ENCODE measurements around the gene FOXD3.
A peak's percentile ranks its signal among the peaks of the same experiment; 100 is the strongest.

FOXD3 gene

GRCh38 chr1:63327417-63328054, 5.2 kb downstream of the FOXD3 start:
- no peak overlapping the region for H3K4me3 ChIP-seq (ENCODE audit: severe bottlenecking)
- H3K4me1 ChIP-seq (ENCODE audit: insufficient read depth, poor library complexity, severe bottlenecking), result no peaks in the 10 kb centered on the region
- H3K27ac ChIP-seq (ENCODE audit: poor library complexity, severe bottlenecking), result no peak overlapping the region
- no peaks in the 10 kb centered on the region for H3K36me3 ChIP-seq (ENCODE audit: low read depth)
- H3K27me3 ChIP-seq (ENCODE audit: insufficient read depth, poor library complexity, severe bottlenecking), result peaks cover 99% of the 10 kb centered on the region
- no peaks in the 10 kb centered on the region for H3K9me3 ChIP-seq (ENCODE audit: severe bottlenecking)
- no peak for DNase-seq (ENCODE audit: low spot score)
- TF ChIP-seq, protein P1, sequence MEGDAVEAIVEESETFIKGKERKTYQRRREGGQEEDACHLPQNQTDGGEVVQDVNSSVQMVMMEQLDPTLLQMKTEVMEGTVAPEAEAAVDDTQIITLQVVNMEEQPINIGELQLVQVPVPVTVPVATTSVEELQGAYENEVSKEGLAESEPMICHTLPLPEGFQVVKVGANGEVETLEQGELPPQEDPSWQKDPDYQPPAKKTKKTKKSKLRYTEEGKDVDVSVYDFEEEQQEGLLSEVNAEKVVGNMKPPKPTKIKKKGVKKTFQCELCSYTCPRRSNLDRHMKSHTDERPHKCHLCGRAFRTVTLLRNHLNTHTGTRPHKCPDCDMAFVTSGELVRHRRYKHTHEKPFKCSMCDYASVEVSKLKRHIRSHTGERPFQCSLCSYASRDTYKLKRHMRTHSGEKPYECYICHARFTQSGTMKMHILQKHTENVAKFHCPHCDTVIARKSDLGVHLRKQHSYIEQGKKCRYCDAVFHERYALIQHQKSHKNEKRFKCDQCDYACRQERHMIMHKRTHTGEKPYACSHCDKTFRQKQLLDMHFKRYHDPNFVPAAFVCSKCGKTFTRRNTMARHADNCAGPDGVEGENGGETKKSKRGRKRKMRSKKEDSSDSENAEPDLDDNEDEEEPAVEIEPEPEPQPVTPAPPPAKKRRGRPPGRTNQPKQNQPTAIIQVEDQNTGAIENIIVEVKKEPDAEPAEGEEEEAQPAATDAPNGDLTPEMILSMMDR (IDR thresholded peaks at IDR 0.05; ENCODE audit: poor library complexity, severe bottlenecking), result peak; percentile 73
- ATAC-seq (ENCODE audit: low read depth), result peak; percentile 39; the same call in 2 of the 3 replicates

- H3K27ac ChIP-seq (ENCODE audit: poor library complexity, severe bottlenecking), result no peak overlapping the region
- DNase-seq (ENCODE audit: low spot score) (no peak), ATAC-seq (ENCODE audit: low read depth) (no peak)
- H3K36me3 ChIP-seq (ENCODE audit: low read depth), result no peaks in the 10 kb centered on the region
- TF ChIP-seq, protein P1 (IDR thresholded peaks at IDR 0.05; ENCODE audit: poor library complexity, severe bottlenecking), result no peak
- H3K4me1 ChIP-seq (ENCODE audit: insufficient read depth, poor library complexity, severe bottlenecking), result no peaks in the 10 kb centered on the region
- no peaks in the 10 kb centered on the region for H3K9me3 ChIP-seq (ENCODE audit: severe bottlenecking)
- H3K27me3 ChIP-seq (ENCODE audit: insufficient read depth, poor library complexity, severe bottlenecking), result peaks cover 99% of the 10 kb centered on the region
- H3K4me3 ChIP-seq (ENCODE audit: severe bottlenecking), result no peak overlapping the region
Measured at GRCh38 chr1:63328122-63328521, 5.8 kb downstream of the FOXD3 start.

DNA sequence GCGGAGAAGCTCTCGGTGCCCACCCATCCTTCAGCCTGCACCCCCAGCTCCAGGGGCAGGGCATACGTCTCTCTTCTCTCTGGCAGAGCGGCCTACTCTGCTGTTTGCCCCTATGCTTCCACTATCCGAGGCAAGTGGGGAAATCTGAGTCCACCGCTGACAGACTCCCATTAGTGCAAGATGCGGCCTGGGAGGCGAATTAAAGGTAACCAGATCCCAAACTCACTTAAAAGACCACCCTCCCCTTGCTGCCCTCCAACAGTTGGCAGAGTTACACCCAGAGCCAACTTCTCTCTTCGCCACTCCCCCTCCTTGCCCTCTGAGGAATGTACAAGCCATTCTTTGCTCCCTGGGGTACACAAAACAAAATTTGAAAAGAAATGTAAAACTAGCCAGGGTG, 6.4 kb downstream of the FOXD3 start:
- no peak for ATAC-seq (ENCODE audit: low read depth)
- Histone ChIP-seq H3K27ac (ENCODE audit: poor library complexity, severe bottlenecking) (no peak overlapping the region), H3K36me3 (ENCODE audit: low read depth) (no peaks in the 10 kb centered on the region), H3K27me3 (ENCODE audit: insufficient read depth, poor library complexity, severe bottlenecking) (peaks cover 98% of the 10 kb centered on the region), H3K9me3 (ENCODE audit: severe bottlenecking) (no peaks in the 10 kb centered on the region), H3K4me3 (ENCODE audit: severe bottlenecking) (no peak overlapping the region), H3K4me1 (ENCODE audit: insufficient read depth, poor library complexity, severe bottlenecking) (no peaks in the 10 kb centered on the region)
- no peak for DNase-seq (ENCODE audit: low spot score)
- TF ChIP-seq, protein P1 (IDR thresholded peaks at IDR 0.05; ENCODE audit: poor library complexity, severe bottlenecking), result no peak

- H3K9me3 ChIP-seq (ENCODE audit: severe bottlenecking), result no peaks in the 10 kb centered on the region
- no peak overlapping the region for H3K27ac ChIP-seq (ENCODE audit: poor library complexity, severe bottlenecking)
- H3K4me1 ChIP-seq (ENCODE audit: insufficient read depth, poor library complexity, severe bottlenecking), result no peaks in the 10 kb centered on the region
- H3K4me3 ChIP-seq (ENCODE audit: severe bottlenecking), result no peak overlapping the region
- peaks cover 90% of the 10 kb centered on the region for H3K27me3 ChIP-seq (ENCODE audit: insufficient read depth, poor library complexity, severe bottlenecking)
- TF ChIP-seq, protein P1 (IDR thresholded peaks at IDR 0.05; ENCODE audit: poor library complexity, severe bottlenecking), result no peak
- no peaks in the 10 kb centered on the region for H3K36me3 ChIP-seq (ENCODE audit: low read depth)
- ATAC-seq (ENCODE audit: low read depth) (no peak), DNase-seq (ENCODE audit: low spot score) (no peak)
Measured at GRCh38 chr1:63329621-63330330, 7.4 kb downstream of the FOXD3 start.

Measured in RWPE2 (cell line).